ENCODE measurements around the gene QPRT. TPM values are rescaled to one million over a fixed set of nuclear protein-coding genes. Genes with fewer than 3 reads are reported as not detected.
"Not testable (repeated sequence)": the region's sequence is repeated elsewhere in the genome, so short reads cannot be mapped to it uniquely, and the experiment has no call there.

Gene QPRT
- total and polyA plus RNA-seq, 2 of the 8 experiments (the other 6 are each of a cell fraction or from before 2014, with no cell fraction given): 89.0 to 102 TPM

DNA sequence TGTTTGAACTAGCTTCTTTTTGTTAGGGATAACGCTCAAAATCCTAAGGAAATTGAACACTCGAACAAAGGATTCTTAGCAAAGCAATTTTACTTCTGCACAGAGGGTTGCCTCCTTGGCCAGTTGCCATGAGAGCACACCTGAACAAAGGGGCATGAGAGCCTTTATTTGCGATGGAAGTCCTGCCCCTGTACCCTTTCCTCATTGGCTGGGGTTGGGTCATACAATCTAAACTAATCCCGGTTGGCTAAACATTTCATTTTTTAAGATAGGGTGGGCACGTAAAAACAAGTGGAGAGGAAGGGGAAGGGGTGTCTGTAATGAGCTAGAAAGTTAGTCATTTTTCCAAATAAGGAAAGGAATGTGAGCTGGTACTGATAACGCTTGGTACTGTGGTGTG is 30.7 kb downstream of the QPRT start:
- H2BK15ac ChIP-seq (ENCODE audit: low read length); H3K23me2 ChIP-seq (ENCODE audit: low read depth, low read length); H3K23ac ChIP-seq (ENCODE audit: insufficient read length); H2BK120ac ChIP-seq (replicated peaks; ENCODE audit: low read depth, low read length); H2AFZ ChIP-seq (ENCODE audit: low read length); H2BK20ac ChIP-seq (ENCODE audit: low read length); H4K20me1 ChIP-seq (replicated peaks in 1 of 2; ENCODE audit: control insufficient read depth in 1 of 2, insufficient read depth in 2 of 2, low read length in 2 of 2); FAIRE-seq; H4K8ac ChIP-seq (ENCODE audit: extremely low read depth, insufficient read depth, low read length); H3K27me3 ChIP-seq (replicated peaks in 1 of 4; ENCODE audit: control insufficient read depth in 3 of 4, extremely low read depth in 1 of 4, insufficient read depth in 3 of 4, low read length in 3 of 4); H3K9me3 ChIP-seq (ENCODE audit: insufficient read depth in 2 of 2, low read depth in 1 of 2, low read length in 1 of 2); DNase-seq (ENCODE audit: low read depth in 1 of 2, low spot score in 2 of 2); H3K79me1 ChIP-seq (ENCODE audit: low read depth, low read length); H3K4me1 ChIP-seq (replicated peaks in 1 of 4; ENCODE audit: control insufficient read depth in 3 of 4, insufficient read depth in 4 of 4, low read length in 3 of 4): not testable (repeated sequence)
- peak overlapping the region; percentile 53; the same call in 1 of the 2 replicates for H2BK12ac ChIP-seq (ENCODE audit: low read depth, low read length)
- TF ChIP-seq, protein P1, sequence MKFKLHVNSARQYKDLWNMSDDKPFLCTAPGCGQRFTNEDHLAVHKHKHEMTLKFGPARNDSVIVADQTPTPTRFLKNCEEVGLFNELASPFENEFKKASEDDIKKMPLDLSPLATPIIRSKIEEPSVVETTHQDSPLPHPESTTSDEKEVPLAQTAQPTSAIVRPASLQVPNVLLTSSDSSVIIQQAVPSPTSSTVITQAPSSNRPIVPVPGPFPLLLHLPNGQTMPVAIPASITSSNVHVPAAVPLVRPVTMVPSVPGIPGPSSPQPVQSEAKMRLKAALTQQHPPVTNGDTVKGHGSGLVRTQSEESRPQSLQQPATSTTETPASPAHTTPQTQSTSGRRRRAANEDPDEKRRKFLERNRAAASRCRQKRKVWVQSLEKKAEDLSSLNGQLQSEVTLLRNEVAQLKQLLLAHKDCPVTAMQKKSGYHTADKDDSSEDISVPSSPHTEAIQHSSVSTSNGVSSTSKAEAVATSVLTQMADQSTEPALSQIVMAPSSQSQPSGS (IDR thresholded peaks at IDR 0.05; ENCODE audit: low read length): 0 out of 2 replicates have a peak, but pooled peaks have one; percentile 5
- TF ChIP-seq SRF (IDR thresholded peaks at IDR 0.05; ENCODE audit: low read depth, low read length) (peak; percentile 73; the same call in 1 of the 2 replicates), TBP (IDR thresholded peaks at IDR 0.05; ENCODE audit: low read depth, low read length) (peak; percentile 86), GTF2F1 (IDR thresholded peaks at IDR 0.05; ENCODE audit: borderline replicate concordance, low read depth, low read length) (peak; percentile 61; the same call in 1 of the 2 replicates), YY1 (IDR thresholded peaks at IDR 0.05; ENCODE audit: low read depth, low read length) (peak; percentile 67), TAF1 (IDR thresholded peaks at IDR 0.05; ENCODE audit: low read depth, low read length) (peak; percentile 62)
- H3K14ac ChIP-seq (ENCODE audit: insufficient read length): peak overlapping the region; percentile 4
- peaks cover 10 to 48% of the 10 kb centered on the region in 2 experiments for H3K79me2 ChIP-seq (ENCODE audit: control insufficient read depth in 1 of 2, insufficient read depth in 2 of 2, low read length in 2 of 2)
- peak overlapping the region; percentile 74 for H2BK5ac ChIP-seq (ENCODE audit: low read depth, low read length)
- peaks cover 5 to 37% (median 13%) of the 10 kb centered on the region in 4 experiments for H3K36me3 ChIP-seq (ENCODE audit: control insufficient read depth in 2 of 4, insufficient read depth in 4 of 4, low read length in 3 of 4)
- CTCF ChIA-PET (ENCODE audit: partially characterized antibody): interaction anchor here (1.1 to 1.7 kb wide), 4 partner anchors 9 to 21 kb away, joined by 3 to 11 read pairs (median 4); no protein-coding TSS in a partner anchor
- peak overlapping the region; percentile 87 to 99 (median 94) for H3K9ac ChIP-seq (replicated peaks in 1 of 4; ENCODE audit: extremely low read depth in 1 of 4, low read depth in 3 of 4, low read length in 3 of 4)
- H3K4me3 ChIP-seq (ENCODE audit: extremely low read depth in 1 of 4, insufficient read depth in 2 of 4, low read depth in 3 of 4, low read length in 4 of 4): peak overlapping the region; percentile 65 to 99 (median 74)
- H4K91ac ChIP-seq (replicated peaks; ENCODE audit: insufficient read length, low read length): peak overlapping the region; percentile 92
- peak overlapping the region; percentile 94 for H3K18ac ChIP-seq (ENCODE audit: extremely low read depth, low read length)
- peak overlapping the region; percentile 60 to 67 for H3K4me2 ChIP-seq (ENCODE audit: insufficient read depth in 1 of 2, low read depth in 2 of 2, low read length in 2 of 2)
- POLR2A ChIA-PET (ENCODE audit: partially characterized antibody): interaction anchor here (0.6 to 20.4 kb wide), 36 partner anchors 9 to 355 kb away, joined by 3 to 490 read pairs (median 5); partner anchors contain the start of genes HIRIP3, KIF22, MVP and PAGR1
- H3K56ac ChIP-seq (replicated peaks; ENCODE audit: insufficient read length, low read depth, low read length): peak overlapping the region; percentile 79
- H4K5ac ChIP-seq (ENCODE audit: insufficient read length, low read depth, low read length): peak overlapping the region; percentile 93
- 1% methylated on average over 6 of the region's 6 CpGs; no CpG with 5 or more reads in 1 of the 2 experiments for WGBS, 2 experiments (ENCODE audit: extremely low coverage in 1 of 2, insufficient coverage in 1 of 2, insufficient read length in 1 of 2, insufficient replicate concordance in 2 of 2, low coverage in 1 of 2, low lambda C conversion rate in 2 of 2, missing lambda C conversion rate in 1 of 2)
- peak overlapping the region; percentile 82 for H3K4ac ChIP-seq (replicated peaks; ENCODE audit: insufficient read length, low read depth, low read length)
- H2AK5ac ChIP-seq (ENCODE audit: low read depth, low read length): peak overlapping the region; percentile 91; the same call in 1 of the 2 replicates
- H3K27ac ChIP-seq (ENCODE audit: low read depth, low read length): peak overlapping the region; percentile 91
